ENCODE measurements around the gene VRTN.

- TF ChIP-seq CTCF (IDR thresholded peaks at IDR 0.05) (no peak), POLR2A (IDR thresholded peaks at IDR 0.05) (no peak)
These were observed 11.9 kb downstream of the VRTN start for GRCh38 chr14:74360163-74360562.

Data from Peyer's patch (tissue), 4 donors.